OCI-LY7 (cell line): ENCODE data around the gene ESD. TPM values are rescaled to one million over a fixed set of nuclear protein-coding genes. Genes with fewer than 3 reads are reported as not detected.

Source experiments
- BruUV-seq: library from RNA; stranded (reverse); fragments of 400-500 nt; replicated peaks from 2 replicates; lab custom pipeline; 2021; lab: Mats Ljungman, UMichigan
- CTCF ChIA-PET: fragments of 300-600 bp; sonication (Branson Sonifier 250); formaldehyde crosslinking; loops from one replicate; lab custom pipeline; 2022; ENCODE audit warnings: antibody characterized with exemption; ENCODE audit not compliant: unreplicated experiment; lab: Charles Lee
- POLR2A ChIA-PET: fragments of 300-600 bp; sonication (Branson Sonifier 250); formaldehyde crosslinking; loops from one replicate; lab custom pipeline; 2022; ENCODE audit warnings: antibody characterized with exemption; lab: Charles Lee
- DNase-seq: peaks from one replicate; pipeline ENCODE4 v3.0.0-alpha.2; 2015; ENCODE audit warnings: low spot score
- H2AFZ ChIP-seq: fragments of 200-600 bp; sonication (generic), shearing (Covaris generic); 2 replicates; pipeline ENCODE4 v1.6.1; 2014; ENCODE audit warnings: mild to moderate bottlenecking, antibody characterized with exemption, low read length, moderate library complexity
- H3K27ac ChIP-seq: fragments of 200-600 bp; sonication (generic); 2 replicates; pipeline ENCODE4 v1.5.1; 2014; ENCODE audit warnings: mixed run types, low read depth, mild to moderate bottlenecking, moderate library complexity, low read length, inconsistent platforms; ENCODE audit not compliant: poor library complexity, severe bottlenecking
- H3K36me3 ChIP-seq: fragments of 200-600 bp; sonication (generic); 2 replicates; pipeline ENCODE4 v1.6.1; 2014; ENCODE audit warnings: mild to moderate bottlenecking, antibody characterized with exemption, low read length, moderate library complexity, mixed read lengths; ENCODE audit not compliant: insufficient read depth
- H3K4me1 ChIP-seq: fragments of 200-600 bp; sonication (generic); 2 replicates; pipeline ENCODE4 v1.5.1; 2014; ENCODE audit warnings: mild to moderate bottlenecking, low read length; ENCODE audit not compliant: insufficient read depth, poor library complexity, severe bottlenecking
- H3K4me2 ChIP-seq: fragments of 200-600 bp; sonication (generic); 2 replicates; pipeline ENCODE4 v1.6.1; 2014; ENCODE audit warnings: mild to moderate bottlenecking, low read length
- H3K4me3 ChIP-seq: fragments of 200-600 bp; sonication (generic); 2 replicates; pipeline ENCODE4 v1.5.1; 2014; ENCODE audit warnings: mild to moderate bottlenecking, low read depth, low read length; ENCODE audit not compliant: poor library complexity, severe bottlenecking
- H3K79me2 ChIP-seq: fragments of 200-600 bp; sonication (generic); 2 replicates; pipeline ENCODE4 v1.6.1; 2016; ENCODE audit warnings: low read depth, mild to moderate bottlenecking, low read length, moderate library complexity, mixed read lengths; ENCODE audit not compliant: insufficient read depth
- H3K9me2 ChIP-seq: fragments of 200-600 bp; sonication (generic); 2 replicates; pipeline ENCODE4 v1.6.1; 2016; ENCODE audit warnings: mild to moderate bottlenecking, low read length, mixed read lengths; ENCODE audit not compliant: insufficient read depth
- H3K9me3 ChIP-seq: fragments of 200-600 bp; sonication (generic); 2 replicates; pipeline ENCODE4 v1.6.1; 2014; ENCODE audit warnings: mild to moderate bottlenecking, mixed run types, low read length, mixed read lengths
- H4K20me1 ChIP-seq: fragments of 200-600 bp; sonication (generic); 2 replicates; pipeline ENCODE4 v1.6.1; 2014; ENCODE audit warnings: mild to moderate bottlenecking, antibody characterized with exemption, low read length, moderate library complexity, mixed read lengths; ENCODE audit not compliant: insufficient read depth
- EZH2phosphoT487 ChIP-seq: fragments of 200-600 bp; sonication (generic); IDR thresholded peaks from 2 replicates; pipeline ENCODE4 v1.6.1; 2018; ENCODE audit warnings: low read depth, borderline replicate concordance, mild to moderate bottlenecking, mixed run types, antibody characterized with exemption, low read length, moderate library complexity, mixed read lengths
- intact Hi-C: fragments of 100-400 bp; cut with micrococcal nuclease; formaldehyde crosslinking; loops from one replicate; pipeline ENCODE4 v1.10.0; 2022; ENCODE audit not compliant: unreplicated experiment
- total RNA-seq, 2 experiments: library from RNA; depleted of rRNA in 1 of 2; stranded (reverse); fragments of >200 nt in 1 of 2; shearing (Covaris generic) in 1 of 2; gene quantifications; 2 replicates each; pipeline ENCODE4 v1.2.3, GENCODE V29; 2014 to 2022
- TF ChIP-seq, protein P1 (sequence below): fragments of 200-600 bp; sonication (generic); conservative IDR thresholded peaks from 2 replicates; pipeline ENCODE4 v1.5.1; 2014; ENCODE audit warnings: mild to moderate bottlenecking, antibody characterized with exemption, low read length, moderate library complexity, mixed read lengths

The ESD gene
- total RNA-seq, 2 experiments from 2014 or later: 41.6 to 48.0 TPM

DNA sequence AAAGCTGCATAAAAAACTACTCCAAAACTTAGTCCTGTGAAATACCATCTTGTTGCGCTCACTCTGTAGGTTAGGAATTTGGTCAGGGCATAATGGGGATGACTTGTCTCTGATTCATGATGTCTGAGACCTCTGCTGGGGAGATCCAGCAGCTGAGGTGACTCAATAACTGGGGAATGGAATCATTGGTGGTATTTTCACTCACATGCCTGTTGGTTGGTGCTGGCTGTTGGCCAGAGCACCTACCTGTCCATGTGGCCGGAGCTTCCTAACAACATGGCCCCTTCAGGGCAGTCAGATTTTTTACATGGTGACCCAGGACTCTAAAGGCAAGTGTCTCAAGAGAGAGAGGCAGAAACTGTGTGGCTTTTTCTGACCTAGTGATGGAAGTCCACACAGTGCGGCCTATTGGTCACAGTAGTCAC lies 7.4 kb upstream of the ESD start:
- no peaks in the 10 kb centered on the region for H3K9me3 ChIP-seq
- no peaks in the 10 kb centered on the region for H4K20me1 ChIP-seq
- ChIA-PET POLR2A (no interaction called here), CTCF (no interaction called here)
- H3K9me2 ChIP-seq: no peaks in the 10 kb centered on the region
- no peaks in the 10 kb centered on the region for H3K36me3 ChIP-seq
- H2AFZ ChIP-seq: no peak overlapping the region
- TF ChIP-seq, protein P1, sequence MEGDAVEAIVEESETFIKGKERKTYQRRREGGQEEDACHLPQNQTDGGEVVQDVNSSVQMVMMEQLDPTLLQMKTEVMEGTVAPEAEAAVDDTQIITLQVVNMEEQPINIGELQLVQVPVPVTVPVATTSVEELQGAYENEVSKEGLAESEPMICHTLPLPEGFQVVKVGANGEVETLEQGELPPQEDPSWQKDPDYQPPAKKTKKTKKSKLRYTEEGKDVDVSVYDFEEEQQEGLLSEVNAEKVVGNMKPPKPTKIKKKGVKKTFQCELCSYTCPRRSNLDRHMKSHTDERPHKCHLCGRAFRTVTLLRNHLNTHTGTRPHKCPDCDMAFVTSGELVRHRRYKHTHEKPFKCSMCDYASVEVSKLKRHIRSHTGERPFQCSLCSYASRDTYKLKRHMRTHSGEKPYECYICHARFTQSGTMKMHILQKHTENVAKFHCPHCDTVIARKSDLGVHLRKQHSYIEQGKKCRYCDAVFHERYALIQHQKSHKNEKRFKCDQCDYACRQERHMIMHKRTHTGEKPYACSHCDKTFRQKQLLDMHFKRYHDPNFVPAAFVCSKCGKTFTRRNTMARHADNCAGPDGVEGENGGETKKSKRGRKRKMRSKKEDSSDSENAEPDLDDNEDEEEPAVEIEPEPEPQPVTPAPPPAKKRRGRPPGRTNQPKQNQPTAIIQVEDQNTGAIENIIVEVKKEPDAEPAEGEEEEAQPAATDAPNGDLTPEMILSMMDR: no peak
- TF ChIP-seq EZH2phosphoT487: no peak
- H3K4me3 ChIP-seq: no peak overlapping the region
- H3K4me1 ChIP-seq: no peaks in the 10 kb centered on the region
- intact Hi-C loops: no loop called here
- H3K79me2 ChIP-seq: no peaks in the 10 kb centered on the region
- no peak for DNase-seq
- no TSS peak for BruUV-seq
- H3K4me2 ChIP-seq: no peak overlapping the region
- H3K27ac ChIP-seq: no peak overlapping the region

DNA sequence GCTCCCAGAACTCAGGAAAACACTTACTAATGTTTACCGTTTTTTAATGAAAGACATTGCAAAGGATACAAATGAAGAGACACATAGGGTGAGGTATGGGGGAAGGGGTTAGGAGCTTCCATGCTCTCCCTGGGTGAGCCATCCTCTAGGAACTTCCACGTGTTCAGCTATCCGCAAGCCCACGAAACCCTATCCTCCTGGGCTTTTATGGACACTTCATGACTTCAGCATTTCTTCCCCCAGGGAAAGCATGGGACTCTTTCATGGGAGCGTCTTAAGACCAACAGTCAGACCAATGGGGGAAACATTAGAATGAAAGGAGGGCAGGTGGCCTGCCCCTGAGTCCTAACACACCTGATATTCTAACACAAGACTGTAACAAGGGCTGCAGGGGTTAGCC lies 6.6 kb upstream of the ESD start:
- DNase-seq: no peak
- no peak overlapping the region for H2AFZ ChIP-seq
- no peaks in the 10 kb centered on the region for H3K9me3 ChIP-seq
- H3K4me3 ChIP-seq: no peak overlapping the region
- ChIA-PET CTCF (no interaction called here), POLR2A (no interaction called here)
- BruUV-seq: no TSS peak
- H3K4me2 ChIP-seq: no peak overlapping the region
- no peaks in the 10 kb centered on the region for H3K36me3 ChIP-seq
- H4K20me1 ChIP-seq: no peaks in the 10 kb centered on the region
- H3K27ac ChIP-seq: no peak overlapping the region
- TF ChIP-seq, protein P1: no peak
- TF ChIP-seq EZH2phosphoT487: no peak
- H3K9me2 ChIP-seq: no peaks in the 10 kb centered on the region
- intact Hi-C loops: no loop called here
- H3K4me1 ChIP-seq: no peaks in the 10 kb centered on the region
- H3K79me2 ChIP-seq: no peaks in the 10 kb centered on the region

DNA sequence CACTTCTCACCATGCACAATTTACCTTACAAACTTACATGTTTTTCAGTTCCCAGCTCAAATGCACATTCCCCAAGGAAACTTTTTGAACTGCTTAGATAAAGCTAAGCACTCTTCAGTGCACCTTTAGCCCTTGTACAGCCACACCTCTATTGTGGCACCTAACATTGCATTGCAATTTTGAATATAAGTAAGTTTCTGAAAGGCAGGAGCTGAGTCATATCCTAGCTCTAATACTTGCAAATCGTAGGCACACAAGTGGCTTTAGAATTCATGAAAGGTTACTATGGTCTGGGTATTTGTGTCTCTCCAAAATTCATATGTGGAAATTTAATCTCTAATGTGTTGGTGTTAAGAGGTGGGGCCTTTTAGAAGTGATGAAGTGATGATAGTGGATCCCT lies 4.9 kb upstream of the ESD start:
- Histone ChIP-seq H2AFZ (no peak overlapping the region), H4K20me1 (no peaks in the 10 kb centered on the region), H3K9me2 (no peaks in the 10 kb centered on the region), H3K4me1 (peaks cover 10% of the 10 kb centered on the region), H3K9me3 (no peaks in the 10 kb centered on the region), H3K36me3 (no peaks in the 10 kb centered on the region), H3K4me3 (no peak overlapping the region), H3K27ac (no peak overlapping the region), H3K79me2 (no peaks in the 10 kb centered on the region), H3K4me2 (no peak overlapping the region)
- BruUV-seq: no TSS peak
- TF ChIP-seq, protein P1: no peak
- no peak for TF ChIP-seq EZH2phosphoT487
- intact Hi-C loops: no loop called here
- ChIA-PET CTCF (no interaction called here), POLR2A (interaction anchor here (0.8 kb wide), 1 partner anchor 27 kb away, joined by 3 read pairs; no protein-coding TSS in a partner anchor)
- DNase-seq: no peak
